Measurements from ENCODE around the gene PRSS35.

GRCh38 chr6:83518816-83519480 is 6.6 kb downstream of the PRSS35 start:
- peak in 2 of 3 experiments; percentile 39 to 53; a peak in 2 of 4 replicates for TF ChIP-seq CTCF (IDR thresholded peaks at IDR 0.05; ENCODE audit: control extremely low read depth in 1 of 3, insufficient read depth in 1 of 3, low read depth in 1 of 3, low read length in 3 of 3)
- TF ChIP-seq RAD21 (IDR thresholded peaks at IDR 0.05 in 1 of 2, conservative IDR thresholded peaks at IDR 0.05 in 1 of 2; ENCODE audit: low read depth in 2 of 2, low read length in 2 of 2), result peak; percentile 64 to 65
- no peak for TF ChIP-seq POLR2A (IDR thresholded peaks at IDR 0.05; ENCODE audit: control extremely low read depth in 1 of 2, low read depth in 2 of 2, low read length in 2 of 2)
- TF ChIP-seq USF2 (IDR thresholded peaks at IDR 0.05; ENCODE audit: low read length), result no peak
- TF ChIP-seq BACH1 (IDR thresholded peaks at IDR 0.05; ENCODE audit: low read length), result no peak
- no peak for TF ChIP-seq TCF12 (IDR thresholded peaks at IDR 0.05; ENCODE audit: low read depth, low read length)
- TF ChIP-seq SRF (IDR thresholded peaks at IDR 0.05; ENCODE audit: low read depth, low read length), result no peak
- TF ChIP-seq POLR2AphosphoS5 (IDR thresholded peaks at IDR 0.05; ENCODE audit: low read depth, low read length), result no peak
- TF ChIP-seq NRF1 (IDR thresholded peaks at IDR 0.05; ENCODE audit: low read depth, low read length), result no peak
- no peak for TF ChIP-seq SIN3A (conservative IDR thresholded peaks at IDR 0.05 in 1 of 2, IDR thresholded peaks at IDR 0.05 in 1 of 2; ENCODE audit: low read depth in 1 of 2, low read length in 2 of 2)
- no peak for TF ChIP-seq EZH2 (IDR thresholded peaks at IDR 0.05; ENCODE audit: low read depth, low read length, severe bottlenecking)
- TF ChIP-seq TAF1 (IDR thresholded peaks at IDR 0.05; ENCODE audit: low read depth, low read length), result no peak
